Frontal cortex (tissue), 4 donors: ENCODE measurements around the gene DOCK6. TPM values are rescaled to one million over a fixed set of nuclear protein-coding genes. Genes with fewer than 3 reads are reported as not detected.
A peak's percentile ranks its signal among the peaks of the same experiment; 100 is the strongest.

Experiments used
- DNase-seq, 2 donors: peaks; one replicate each; pipeline ENCODE4 v3.0.0; 2012; ENCODE audit warnings: low spot score in 2 of 2
- FAIRE-seq: peaks from 2 replicates; lab custom pipeline; 2012; peaks lifted over from hg19 to GRCh38; lab: Jason Lieb, UNC
- total RNA-seq: library from RNA; depleted of rRNA; stranded (reverse); fragments of >200 nt; gene quantifications from one replicate; pipeline ENCODE4 v1.2.3, GENCODE V29; 2014
- donor health status: control.
- donor health status: control.
- donor health status: control.

DOCK6 gene
- 4.1 TPM for total RNA-seq

- FAIRE-seq: no peak
- peak; percentile 57 to 68 for DNase-seq
Measured at GRCh38 chr19:11261971-11262839, at the start of gene DOCK6. Gene DOCK6, minus strand, starts transcription at chr19:11262524. Its CDS starts 84 bp downstream, at chr19:11262440.

- DNase-seq: no peak
Measured at GRCh38 chr19:11306337-11306736, 44.0 kb upstream of the DOCK6 start.

GRCh38 chr19:11304936-11305335 lies 42.6 kb upstream of the DOCK6 start:
- FAIRE-seq: no peak
- no peak for DNase-seq

More at GRCh38 chr19:11306337-11306736, 44.0 kb upstream of the DOCK6 start:
- no peak for FAIRE-seq

GRCh38 chr19:11300811-11301120 lies 38.4 kb upstream of the DOCK6 start:
- no peak for DNase-seq
- FAIRE-seq: no peak

GRCh38 chr19:11299946-11300810 lies 37.9 kb upstream of the DOCK6 start:
- FAIRE-seq (no peak), DNase-seq (no peak)

GRCh38 chr19:11296264-11296663 lies 33.9 kb upstream of the DOCK6 start:
- DNase-seq: no peak

GRCh38 chr19:11295665-11296245 lies 33.4 kb upstream of the DOCK6 start, which contains the start of gene TSPAN16:
Gene TSPAN16, plus strand, starts transcription at chr19:11296160. Its CDS starts 138 bp downstream, at chr19:11296298.
- DNase-seq: no peak
- no peak for FAIRE-seq

More at GRCh38 chr19:11296264-11296663, 33.9 kb upstream of the DOCK6 start:
- no peak for FAIRE-seq

GRCh38 chr19:11295180-11295579 lies 32.9 kb upstream of the DOCK6 start:
- DNase-seq (no peak), FAIRE-seq (no peak)

GRCh38 chr19:11293433-11294389 lies 31.4 kb upstream of the DOCK6 start:
- DNase-seq: peak; percentile 79 to 88
- no peak for FAIRE-seq

- no peak for FAIRE-seq
Measured at GRCh38 chr19:11291991-11292390, 29.7 kb upstream of the DOCK6 start.

GRCh38 chr19:11291415-11291814 lies 29.1 kb upstream of the DOCK6 start:
- FAIRE-seq (no peak), DNase-seq (no peak)

More at GRCh38 chr19:11291991-11292390, 29.7 kb upstream of the DOCK6 start:
- DNase-seq: no peak

GRCh38 chr19:11290256-11290655 lies 27.9 kb upstream of the DOCK6 start:
- FAIRE-seq: no peak
- DNase-seq: no peak

GRCh38 chr19:11288349-11288748 lies 26.0 kb upstream of the DOCK6 start:
- no peak for FAIRE-seq

GRCh38 chr19:11286312-11286974 lies 24.1 kb upstream of the DOCK6 start:
- DNase-seq (no peak), FAIRE-seq (no peak)

More at GRCh38 chr19:11288349-11288748, 26.0 kb upstream of the DOCK6 start:
- no peak for DNase-seq

- DNase-seq: no peak
- no peak for FAIRE-seq
Measured at GRCh38 chr19:11284515-11284914, 22.2 kb upstream of the DOCK6 start.

GRCh38 chr19:11281356-11282049 lies 19.2 kb upstream of the DOCK6 start:
- no peak for DNase-seq
- FAIRE-seq: no peak

GRCh38 chr19:11279505-11280236 lies 17.3 kb upstream of the DOCK6 start:
- no peak for DNase-seq
- FAIRE-seq: no peak
